H54 (cell line): ENCODE measurements around the gene SLC9A6.

ENCODE experiments used
- DNase-seq: peaks from one replicate; pipeline ENCODE4 v3.0.0; 2011; ENCODE audit warnings: low spot score, mixed read lengths; ENCODE audit not compliant: insufficient read length
- FAIRE-seq: peaks from 3 replicates; lab custom pipeline; 2011; peaks lifted over from hg19 to GRCh38; lab: Jason Lieb, UNC
- POLR2A ChIP-seq: IDR thresholded peaks from 2 replicates; pipeline ENCODE4 v1.6.1; 2011; ENCODE audit warnings: low read depth, mild to moderate bottlenecking, low read length

Gene SLC9A6

GRCh38 chrX:135988245-135988644 lies 3.0 kb downstream of the SLC9A6 start:
- FAIRE-seq (no peak), DNase-seq (no peak)
- no peak for TF ChIP-seq POLR2A

GRCh38 chrX:136015016-136015415 lies 29.8 kb downstream of the SLC9A6 start:
- no peak for FAIRE-seq
- DNase-seq = no peak
- TF ChIP-seq POLR2A = no peak

- no peak for DNase-seq
- FAIRE-seq = no peak
- no peak for TF ChIP-seq POLR2A
Measured at GRCh38 chrX:136016881-136017280, 31.6 kb downstream of the SLC9A6 start.

GRCh38 chrX:136019226-136019625 lies 34.0 kb downstream of the SLC9A6 start:
- FAIRE-seq = no peak
- no peak for TF ChIP-seq POLR2A
- no peak for DNase-seq

- FAIRE-seq = no peak
- no peak for TF ChIP-seq POLR2A
- no peak for DNase-seq
Measured at GRCh38 chrX:136021160-136021559, 35.9 kb downstream of the SLC9A6 start.

- DNase-seq (no peak), FAIRE-seq (no peak)
- no peak for TF ChIP-seq POLR2A
Measured at GRCh38 chrX:136021903-136022302, 36.7 kb downstream of the SLC9A6 start.

- TF ChIP-seq POLR2A = no peak
- no peak for DNase-seq
- no peak for FAIRE-seq
Measured at GRCh38 chrX:136025091-136025490, 39.9 kb downstream of the SLC9A6 start.

GRCh38 chrX:136028383-136028984 lies 43.2 kb downstream of the SLC9A6 start:
- DNase-seq (peak; percentile 7), FAIRE-seq (peak; percentile 43)
- TF ChIP-seq POLR2A = no peak

GRCh38 chrX:136029766-136030165 lies 44.5 kb downstream of the SLC9A6 start:
- TF ChIP-seq POLR2A = no peak
- FAIRE-seq (no peak), DNase-seq (no peak)

- TF ChIP-seq POLR2A = no peak
- no peak for FAIRE-seq
- no peak for DNase-seq
Measured at GRCh38 chrX:136030303-136031191, 45.3 kb downstream of the SLC9A6 start.

GRCh38 chrX:136031626-136032025 lies 46.4 kb downstream of the SLC9A6 start:
- FAIRE-seq (no peak), DNase-seq (no peak)
- TF ChIP-seq POLR2A = no peak

- no peak for TF ChIP-seq POLR2A
- DNase-seq (no peak), FAIRE-seq (no peak)
Measured at GRCh38 chrX:136032370-136032769, 47.1 kb downstream of the SLC9A6 start.

- no peak for FAIRE-seq
- TF ChIP-seq POLR2A = no peak
- no peak for DNase-seq
Measured at GRCh38 chrX:136034668-136035067, 49.4 kb downstream of the SLC9A6 start.

- DNase-seq (no peak), FAIRE-seq (no peak)
- TF ChIP-seq POLR2A = no peak
Measured at GRCh38 chrX:136035663-136036062, 50.4 kb downstream of the SLC9A6 start.
